GM19468 (cell line): ENCODE measurements around the gene DZIP3.
"Not testable (repeated sequence)": the region's sequence is repeated elsewhere in the genome, so short reads cannot be mapped to it uniquely, and the experiment has no call there.

Experiments used
- ATAC-seq: cut with Tn5 transposase; IDR thresholded peaks from one replicate; pipeline ENCODE4 v1.9.1; 2021; ENCODE audit warnings: mild to moderate bottlenecking, moderate library complexity, moderate number of reproducible peaks; ENCODE audit not compliant: unreplicated experiment; ENCODE audit errors: extremely low read depth

Gene DZIP3

GRCh38 chr3:108669208-108669607, 79.7 kb downstream of the DZIP3 start:
- no peak for ATAC-seq

GRCh38 chr3:108672701-108673100, 83.2 kb downstream of the DZIP3 start:
- ATAC-seq = no peak

- ATAC-seq = no peak
These were observed 84.6 kb downstream of the DZIP3 start for GRCh38 chr3:108673988-108674661.

- ATAC-seq = no peak
These were observed 88.3 kb downstream of the DZIP3 start for GRCh38 chr3:108677811-108678210.

- not testable (repeated sequence) for ATAC-seq
These were observed 102.8 kb downstream of the DZIP3 start for GRCh38 chr3:108692286-108692685.

GRCh38 chr3:108698461-108698860, 108.9 kb downstream of the DZIP3 start:
- no peak for ATAC-seq

GRCh38 chr3:108705045-108705444, 115.5 kb downstream of the DZIP3 start:
- ATAC-seq = no peak

GRCh38 chr3:108713009-108713516, 123.5 kb downstream of the DZIP3 start:
- no peak for ATAC-seq

GRCh38 chr3:108713816-108714215, 124.3 kb downstream of the DZIP3 start:
- no peak for ATAC-seq

GRCh38 chr3:108718454-108718853, 128.9 kb downstream of the DZIP3 start:
- no peak for ATAC-seq

GRCh38 chr3:108719178-108719806, 129.8 kb downstream of the DZIP3 start:
- ATAC-seq = no peak

- ATAC-seq = no peak
These were observed 133.2 kb downstream of the DZIP3 start for GRCh38 chr3:108722724-108723123.

GRCh38 chr3:108724101-108724500, 134.6 kb downstream of the DZIP3 start:
- no peak for ATAC-seq

GRCh38 chr3:108728105-108728504, 138.6 kb downstream of the DZIP3 start:
- ATAC-seq = no peak

- no peak for ATAC-seq
These were observed 139.4 kb downstream of the DZIP3 start for GRCh38 chr3:108728934-108729333.

- no peak for ATAC-seq
These were observed 147.3 kb downstream of the DZIP3 start for GRCh38 chr3:108736821-108737220.

- ATAC-seq = no peak
These were observed 153.4 kb downstream of the DZIP3 start for GRCh38 chr3:108742929-108743328.
